Osteocyte (in vitro differentiated cells): ENCODE measurements around the gene ST7. TPM values are rescaled to one million over a fixed set of nuclear protein-coding genes. Genes with fewer than 3 reads are reported as not detected.
A peak's percentile ranks its signal among the peaks of the same experiment; 100 is the strongest.

Source experiments
- DNase-seq: peaks from one replicate; pipeline ENCODE4 v3.0.0; 2021; ENCODE audit warnings: mixed read lengths; ENCODE audit not compliant: unreplicated experiment; ENCODE audit errors: extremely low spot score
- H3K27ac Mint-ChIP-seq: one replicate; pipeline ENCODE4 v1.8.0; 2021; ENCODE audit warnings: mild to moderate bottlenecking, mixed read lengths; ENCODE audit not compliant: unreplicated experiment
- H3K27me3 Mint-ChIP-seq: one replicate; pipeline ENCODE4 v1.8.0; 2021; ENCODE audit warnings: mixed read lengths; ENCODE audit not compliant: unreplicated experiment
- H3K36me3 Mint-ChIP-seq: one replicate; pipeline ENCODE4 v1.8.0; 2021; ENCODE audit warnings: mixed read lengths; ENCODE audit not compliant: unreplicated experiment
- H3K4me1 Mint-ChIP-seq: one replicate; pipeline ENCODE4 v1.8.0; 2021; ENCODE audit warnings: mixed read lengths; ENCODE audit not compliant: unreplicated experiment
- H3K4me3 Mint-ChIP-seq: one replicate; pipeline ENCODE4 v1.8.0; 2021; ENCODE audit warnings: mild to moderate bottlenecking, moderate library complexity, mixed read lengths; ENCODE audit not compliant: unreplicated experiment
- H3K9me3 Mint-ChIP-seq: one replicate; pipeline ENCODE4 v1.8.0; 2021; ENCODE audit warnings: mixed read lengths; ENCODE audit not compliant: unreplicated experiment
- CTCF ChIP-seq: fragments of 200-600 bp; sonication (generic); IDR thresholded peaks from 2 replicates; pipeline ENCODE4 v1.5.0; 2021; ENCODE audit warnings: antibody characterized with exemption, mild to moderate bottlenecking, moderate library complexity
- total RNA-seq: library from RNA; stranded (reverse); gene quantifications from 2 replicates; pipeline ENCODE4 v1.2.1, GENCODE V29; 2021

ST7 gene
- total RNA-seq, 1 donor from 2014 or later, result 68.5 TPM

- DNase-seq, result no peak
Observed at GRCh38 chr7:117157241-117158209, 204.2 kb downstream of the ST7 start.

GRCh38 chr7:117158941-117159697 lies 205.8 kb downstream of the ST7 start:
- no peak for TF ChIP-seq CTCF
- DNase-seq, result no peak
- Mint-ChIP-seq H3K36me3 (peaks cover 2% of the 10 kb centered on the region), H3K27ac (peak overlapping the region; percentile 12), H3K4me1 (peaks cover 24% of the 10 kb centered on the region), H3K27me3 (no peaks in the 10 kb centered on the region), H3K4me3 (no peak overlapping the region), H3K9me3 (no peaks in the 10 kb centered on the region)

More at GRCh38 chr7:117157241-117158209, 204.2 kb downstream of the ST7 start:
- H3K27me3 Mint-ChIP-seq, result no peaks in the 10 kb centered on the region
- H3K36me3 Mint-ChIP-seq, result no peaks in the 10 kb centered on the region
- no peak overlapping the region for H3K27ac Mint-ChIP-seq
- peak; percentile 32 for TF ChIP-seq CTCF
- no peak overlapping the region for H3K4me3 Mint-ChIP-seq
- no peaks in the 10 kb centered on the region for H3K9me3 Mint-ChIP-seq
- peaks cover 10% of the 10 kb centered on the region for H3K4me1 Mint-ChIP-seq

GRCh38 chr7:117163101-117163500 lies 209.8 kb downstream of the ST7 start:
- Mint-ChIP-seq H3K27ac (no peak overlapping the region), H3K9me3 (no peaks in the 10 kb centered on the region), H3K27me3 (no peaks in the 10 kb centered on the region), H3K4me1 (peaks cover 26% of the 10 kb centered on the region), H3K4me3 (no peak overlapping the region), H3K36me3 (peaks cover 10% of the 10 kb centered on the region)
- TF ChIP-seq CTCF, result no peak
- no peak for DNase-seq

- Mint-ChIP-seq H3K27ac (no peak overlapping the region), H3K9me3 (no peaks in the 10 kb centered on the region), H3K4me1 (peaks cover 21% of the 10 kb centered on the region), H3K36me3 (peaks cover 10% of the 10 kb centered on the region), H3K4me3 (no peak overlapping the region), H3K27me3 (no peaks in the 10 kb centered on the region)
- no peak for TF ChIP-seq CTCF
- no peak for DNase-seq
Observed at GRCh38 chr7:117164620-117165019, 211.3 kb downstream of the ST7 start.

- TF ChIP-seq CTCF, result no peak
- DNase-seq, result no peak
- Mint-ChIP-seq H3K27me3 (no peaks in the 10 kb centered on the region), H3K9me3 (no peaks in the 10 kb centered on the region), H3K27ac (peak overlapping the region; percentile 23), H3K36me3 (peaks cover 10% of the 10 kb centered on the region), H3K4me1 (peaks cover 25% of the 10 kb centered on the region), H3K4me3 (no peak overlapping the region)
Observed at GRCh38 chr7:117165656-117166055, 212.4 kb downstream of the ST7 start.
